ENCODE results near the gene WTIP. TPM values are rescaled to one million over a fixed set of nuclear protein-coding genes. Genes with fewer than 3 reads are reported as not detected.
A peak's percentile ranks its signal among the peaks of the same experiment; 100 is the strongest.

Gene WTIP
- total RNA-seq, 1 donor from 2014 or later, result 23.5 TPM

GRCh38 chr19:34540811-34541557, 59.4 kb downstream of the WTIP start:
- ATAC-seq, result no peak
- Histone ChIP-seq H3K27ac (no peak overlapping the region), H3K9me3 (peaks cover 8% of the 10 kb centered on the region), H3K4me3 (no peak overlapping the region), H3K27me3 (ENCODE audit: low read depth) (no peaks in the 10 kb centered on the region), H3K4me1 (no peaks in the 10 kb centered on the region), H3K36me3 (no peaks in the 10 kb centered on the region)
- intact Hi-C loops (cut with DNase I), result no loop called here
- DNase-seq, result no peak
- TF ChIP-seq, protein P1, sequence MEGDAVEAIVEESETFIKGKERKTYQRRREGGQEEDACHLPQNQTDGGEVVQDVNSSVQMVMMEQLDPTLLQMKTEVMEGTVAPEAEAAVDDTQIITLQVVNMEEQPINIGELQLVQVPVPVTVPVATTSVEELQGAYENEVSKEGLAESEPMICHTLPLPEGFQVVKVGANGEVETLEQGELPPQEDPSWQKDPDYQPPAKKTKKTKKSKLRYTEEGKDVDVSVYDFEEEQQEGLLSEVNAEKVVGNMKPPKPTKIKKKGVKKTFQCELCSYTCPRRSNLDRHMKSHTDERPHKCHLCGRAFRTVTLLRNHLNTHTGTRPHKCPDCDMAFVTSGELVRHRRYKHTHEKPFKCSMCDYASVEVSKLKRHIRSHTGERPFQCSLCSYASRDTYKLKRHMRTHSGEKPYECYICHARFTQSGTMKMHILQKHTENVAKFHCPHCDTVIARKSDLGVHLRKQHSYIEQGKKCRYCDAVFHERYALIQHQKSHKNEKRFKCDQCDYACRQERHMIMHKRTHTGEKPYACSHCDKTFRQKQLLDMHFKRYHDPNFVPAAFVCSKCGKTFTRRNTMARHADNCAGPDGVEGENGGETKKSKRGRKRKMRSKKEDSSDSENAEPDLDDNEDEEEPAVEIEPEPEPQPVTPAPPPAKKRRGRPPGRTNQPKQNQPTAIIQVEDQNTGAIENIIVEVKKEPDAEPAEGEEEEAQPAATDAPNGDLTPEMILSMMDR (IDR thresholded peaks at IDR 0.05), result no peak

GRCh38 chr19:34549833-34550232, 68.3 kb downstream of the WTIP start:
- H3K27me3 ChIP-seq (ENCODE audit: low read depth), result no peaks in the 10 kb centered on the region
- H3K4me3 ChIP-seq, result no peak overlapping the region
- DNase-seq, result no peak
- intact Hi-C loops (cut with DNase I), result no loop called here
- H3K9me3 ChIP-seq, result peaks cover 8% of the 10 kb centered on the region
- TF ChIP-seq, protein P1 (IDR thresholded peaks at IDR 0.05), result no peak
- H3K4me1 ChIP-seq, result no peaks in the 10 kb centered on the region
- no peak for ATAC-seq
- no peaks in the 10 kb centered on the region for H3K36me3 ChIP-seq
- H3K27ac ChIP-seq, result no peak overlapping the region

- intact Hi-C loops (cut with DNase I), result no loop called here
- Histone ChIP-seq H3K36me3 (no peaks in the 10 kb centered on the region), H3K27me3 (ENCODE audit: low read depth) (no peaks in the 10 kb centered on the region), H3K27ac (no peak overlapping the region), H3K4me1 (no peaks in the 10 kb centered on the region), H3K9me3 (no peaks in the 10 kb centered on the region), H3K4me3 (no peak overlapping the region)
- no peak for ATAC-seq
- no peak for DNase-seq
- TF ChIP-seq, protein P1 (IDR thresholded peaks at IDR 0.05), result no peak
Measured at GRCh38 chr19:34555447-34555846, 73.9 kb downstream of the WTIP start.

- peak in 1 of 2 donors; percentile 41 for ATAC-seq
- no peak for DNase-seq
- intact Hi-C loops (cut with DNase I), result no loop called here
- Histone ChIP-seq H3K9me3 (no peaks in the 10 kb centered on the region), H3K27me3 (ENCODE audit: low read depth) (no peaks in the 10 kb centered on the region), H3K4me3 (no peak overlapping the region), H3K27ac (no peak overlapping the region), H3K36me3 (no peaks in the 10 kb centered on the region), H3K4me1 (no peaks in the 10 kb centered on the region)
- TF ChIP-seq, protein P1 (IDR thresholded peaks at IDR 0.05), result peak; percentile 40
Measured at GRCh38 chr19:34556488-34556887, 74.9 kb downstream of the WTIP start.

GRCh38 chr19:34559045-34559444, 77.5 kb downstream of the WTIP start:
- no peaks in the 10 kb centered on the region for H3K4me1 ChIP-seq
- intact Hi-C loops (cut with DNase I), result no loop called here
- ATAC-seq (no peak), DNase-seq (no peak)
- H3K27ac ChIP-seq, result no peak overlapping the region
- no peak overlapping the region for H3K4me3 ChIP-seq
- no peaks in the 10 kb centered on the region for H3K27me3 ChIP-seq (ENCODE audit: low read depth)
- TF ChIP-seq, protein P1 (IDR thresholded peaks at IDR 0.05), result no peak
- no peaks in the 10 kb centered on the region for H3K36me3 ChIP-seq
- H3K9me3 ChIP-seq, result no peaks in the 10 kb centered on the region
